Mucosa of gallbladder (tissue), 1 donor: ENCODE data around the gene CACNA1C. TPM values are rescaled to one million over a fixed set of nuclear protein-coding genes. Genes with fewer than 3 reads are reported as not detected.

Source experiments
- DNase-seq: peaks from one replicate; pipeline ENCODE4 v3.0.0-alpha.2; 2020; ENCODE audit warnings: low spot score
- total RNA-seq: library from RNA; stranded (reverse); gene quantifications from one replicate; pipeline ENCODE4 v1.2.1, GENCODE V29; 2021
- donor health status: DM: no; HTN: no; CAD: no.

CACNA1C gene
- total RNA-seq, 1 donor from 2014 or later = 19.3 TPM

GRCh38 chr12:2276288-2277033 lies 223.7 kb downstream of the CACNA1C start:
- no peak for DNase-seq

- DNase-seq = no peak
Measured at GRCh38 chr12:2277492-2278155, 224.8 kb downstream of the CACNA1C start.

GRCh38 chr12:2281446-2281845 lies 228.7 kb downstream of the CACNA1C start:
- DNase-seq = no peak

GRCh38 chr12:2282318-2282717 lies 229.5 kb downstream of the CACNA1C start:
- no peak for DNase-seq

- no peak for DNase-seq
Measured at GRCh38 chr12:2283480-2283879, 230.7 kb downstream of the CACNA1C start.

- DNase-seq = no peak
Measured at GRCh38 chr12:2283916-2284315, 231.1 kb downstream of the CACNA1C start.

GRCh38 chr12:2284321-2284813 lies 231.6 kb downstream of the CACNA1C start:
- no peak for DNase-seq

- DNase-seq = peak; percentile 58
Measured at GRCh38 chr12:2284857-2285256, 232.1 kb downstream of the CACNA1C start.

GRCh38 chr12:2285462-2285861 lies 232.7 kb downstream of the CACNA1C start:
- DNase-seq = no peak

- no peak for DNase-seq
Measured at GRCh38 chr12:2286047-2286446, 233.3 kb downstream of the CACNA1C start.

- no peak for DNase-seq
Measured at GRCh38 chr12:2286461-2287131, 233.8 kb downstream of the CACNA1C start.

GRCh38 chr12:2287151-2287550 lies 234.4 kb downstream of the CACNA1C start:
- DNase-seq = no peak

GRCh38 chr12:2287589-2287988 lies 234.8 kb downstream of the CACNA1C start:
- no peak for DNase-seq

GRCh38 chr12:2288001-2288400 lies 235.2 kb downstream of the CACNA1C start:
- DNase-seq = no peak

GRCh38 chr12:2288471-2288870 lies 235.7 kb downstream of the CACNA1C start:
- no peak for DNase-seq

GRCh38 chr12:2288875-2289274 lies 236.1 kb downstream of the CACNA1C start:
- DNase-seq = no peak

- DNase-seq = no peak
Measured at GRCh38 chr12:2289525-2289924, 236.7 kb downstream of the CACNA1C start.

- no peak for DNase-seq
Measured at GRCh38 chr12:2290091-2290490, 237.3 kb downstream of the CACNA1C start.

GRCh38 chr12:2290516-2291065 lies 237.8 kb downstream of the CACNA1C start:
- DNase-seq = no peak

- DNase-seq = no peak
Measured at GRCh38 chr12:2291182-2291832, 238.5 kb downstream of the CACNA1C start.

- DNase-seq = no peak
Measured at GRCh38 chr12:2291947-2292346, 239.2 kb downstream of the CACNA1C start.

- no peak for DNase-seq
Measured at GRCh38 chr12:2292560-2292959, 239.8 kb downstream of the CACNA1C start.
